Progenitor cell of endocrine pancreas (in vitro differentiated cells): Measurements from ENCODE around the gene PTPRU. TPM values are rescaled to one million over a fixed set of nuclear protein-coding genes. Genes with fewer than 3 reads are reported as not detected.
"Not testable (repeated sequence)": the region's sequence is repeated elsewhere in the genome, so short reads cannot be mapped to it uniquely, and the experiment has no call there.

ENCODE experiments used
- DNase-seq: peaks from one replicate; pipeline ENCODE4 v3.0.0; 2021; ENCODE audit warnings: low spot score; ENCODE audit not compliant: unreplicated experiment
- H3K27ac Mint-ChIP-seq: 2 replicates; pipeline ENCODE4 v1.8.0; 2021; ENCODE audit warnings: mild to moderate bottlenecking, moderate library complexity, mixed read lengths
- H3K27me3 Mint-ChIP-seq: 2 replicates; pipeline ENCODE4 v1.8.0; 2021; ENCODE audit warnings: mixed read lengths
- H3K36me3 Mint-ChIP-seq: 2 replicates; pipeline ENCODE4 v1.8.0; 2022; ENCODE audit warnings: mixed read lengths; ENCODE audit not compliant: insufficient read depth
- H3K4me1 Mint-ChIP-seq: 2 replicates; pipeline ENCODE4 v1.8.0; 2021; ENCODE audit warnings: low read depth, mixed read lengths
- H3K4me3 Mint-ChIP-seq: 2 replicates; pipeline ENCODE4 v1.8.0; 2021; ENCODE audit warnings: low read depth, mild to moderate bottlenecking, moderate library complexity, mixed read lengths
- H3K9me3 Mint-ChIP-seq: 2 replicates; pipeline ENCODE4 v1.8.0; 2021; ENCODE audit warnings: low read depth, mixed read lengths
- CTCF ChIP-seq: fragments of 200-600 bp; sonication (generic); IDR thresholded peaks from one replicate; pipeline ENCODE4 v1.5.0; 2021; ENCODE audit warnings: antibody characterized with exemption, mild to moderate bottlenecking; ENCODE audit not compliant: unreplicated experiment
- total RNA-seq: library from RNA; stranded (reverse); gene quantifications from 2 replicates; pipeline ENCODE4 v1.2.1, GENCODE V29; 2021

Gene PTPRU
- total RNA-seq, 1 donor from 2014 or later, result 79.4 TPM

- DNase-seq, result no peak
- no peak for TF ChIP-seq CTCF
- Mint-ChIP-seq H3K36me3 (peaks cover 2% of the 10 kb centered on the region), H3K27ac (no peak overlapping the region), H3K4me3 (no peak overlapping the region), H3K4me1 (no peaks in the 10 kb centered on the region), H3K27me3 (no peaks in the 10 kb centered on the region), H3K9me3 (no peaks in the 10 kb centered on the region)
These were observed 15.0 kb upstream of the PTPRU start for GRCh38 chr1:29221296-29221695.

- H3K27me3 Mint-ChIP-seq, H3K4me1 Mint-ChIP-seq, H3K9me3 Mint-ChIP-seq, H3K4me3 Mint-ChIP-seq, H3K36me3 Mint-ChIP-seq, DNase-seq, H3K27ac Mint-ChIP-seq: not testable (repeated sequence)
These were observed 14.1 kb upstream of the PTPRU start for GRCh38 chr1:29222260-29222659.

GRCh38 chr1:29222686-29223085, 13.6 kb upstream of the PTPRU start:
- H3K4me3 Mint-ChIP-seq, result no peak overlapping the region

GRCh38 chr1:29223521-29223920, 12.8 kb upstream of the PTPRU start:
- peaks cover 2% of the 10 kb centered on the region for H3K36me3 Mint-ChIP-seq
- H3K9me3 Mint-ChIP-seq, result no peaks in the 10 kb centered on the region
- H3K4me3 Mint-ChIP-seq, result no peak overlapping the region
- no peak overlapping the region for H3K27ac Mint-ChIP-seq
- no peaks in the 10 kb centered on the region for H3K27me3 Mint-ChIP-seq
- TF ChIP-seq CTCF, result no peak
- no peak for DNase-seq
- H3K4me1 Mint-ChIP-seq, result no peaks in the 10 kb centered on the region

More at GRCh38 chr1:29222686-29223085, 13.6 kb upstream of the PTPRU start:
- Mint-ChIP-seq H3K9me3 (no peaks in the 10 kb centered on the region), H3K36me3 (peaks cover 2% of the 10 kb centered on the region), H3K27me3 (no peaks in the 10 kb centered on the region), H3K4me1 (no peaks in the 10 kb centered on the region), H3K27ac (peak overlapping the region; percentile 49)
- no peak for TF ChIP-seq CTCF
- DNase-seq, result no peak

- Mint-ChIP-seq H3K4me3 (no peak overlapping the region), H3K27me3 (no peaks in the 10 kb centered on the region), H3K9me3 (no peaks in the 10 kb centered on the region), H3K27ac (no peak overlapping the region), H3K36me3 (peaks cover 2% of the 10 kb centered on the region), H3K4me1 (no peaks in the 10 kb centered on the region)
- DNase-seq, result no peak
- TF ChIP-seq CTCF, result no peak
These were observed 11.9 kb upstream of the PTPRU start for GRCh38 chr1:29224356-29224837.

GRCh38 chr1:29225361-29225760, 11.0 kb upstream of the PTPRU start:
- DNase-seq, result no peak
- H3K27me3 Mint-ChIP-seq, result no peaks in the 10 kb centered on the region
- H3K27ac Mint-ChIP-seq, result no peak overlapping the region
- no peak overlapping the region for H3K4me3 Mint-ChIP-seq
- TF ChIP-seq CTCF, result no peak
- H3K9me3 Mint-ChIP-seq, result no peaks in the 10 kb centered on the region
- H3K4me1 Mint-ChIP-seq, result peaks cover 4% of the 10 kb centered on the region
- H3K36me3 Mint-ChIP-seq, result peaks cover 1% of the 10 kb centered on the region
